CD4-positive, alpha-beta T cell treated with Interleukin-1 beta for 1 hour (primary cell): Measurements from ENCODE around the gene CYFIP2.
A peak's percentile ranks its signal among the peaks of the same experiment; 100 is the strongest.

Source experiments
- DNase-seq, 2 donors: peaks; one replicate each; pipeline ENCODE4 v3.0.0-alpha.2; 2020 to 2022

The CYFIP2 gene

GRCh38 chr5:157289164-157289819 lies 23.4 kb downstream of the CYFIP2 start:
- DNase-seq: no peak

GRCh38 chr5:157290156-157290980 lies 24.4 kb downstream of the CYFIP2 start:
- DNase-seq: no peak

DNA sequence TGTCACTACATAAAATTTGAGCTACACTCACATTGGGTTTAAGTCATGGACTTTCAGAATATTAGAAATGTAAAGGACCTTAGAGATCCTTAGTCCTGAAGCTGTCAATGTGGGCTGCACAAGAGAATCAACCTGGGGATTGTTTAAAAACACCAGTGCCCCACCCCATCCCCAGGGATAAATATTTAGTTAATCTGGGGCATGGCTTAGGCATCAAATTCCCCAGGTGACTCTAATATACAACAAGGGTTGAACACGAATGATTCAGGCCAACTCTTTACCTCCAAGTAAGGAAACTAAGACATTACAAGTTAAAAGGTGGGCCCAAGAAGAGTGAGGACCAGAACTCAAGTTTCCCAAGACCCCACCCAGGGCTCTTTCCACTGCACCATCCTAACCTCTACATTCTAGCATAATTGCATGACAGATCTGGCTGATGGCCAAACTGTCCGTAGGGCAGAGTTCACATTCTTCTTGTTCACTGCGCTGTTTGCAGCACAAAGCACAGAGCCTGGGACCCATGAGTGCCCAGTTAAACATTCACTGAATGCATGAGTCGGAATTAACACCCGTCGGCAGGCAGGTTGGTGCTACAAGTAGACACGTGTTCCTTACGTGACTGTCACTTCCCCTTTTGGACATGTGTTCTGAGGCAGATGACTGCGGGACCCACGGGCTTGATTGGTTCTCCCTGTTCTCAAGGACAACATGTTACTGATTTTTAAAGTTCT lies 25.2 kb downstream of the CYFIP2 start:
- DNase-seq: peak in 1 of 2 donors; percentile 61

DNA sequence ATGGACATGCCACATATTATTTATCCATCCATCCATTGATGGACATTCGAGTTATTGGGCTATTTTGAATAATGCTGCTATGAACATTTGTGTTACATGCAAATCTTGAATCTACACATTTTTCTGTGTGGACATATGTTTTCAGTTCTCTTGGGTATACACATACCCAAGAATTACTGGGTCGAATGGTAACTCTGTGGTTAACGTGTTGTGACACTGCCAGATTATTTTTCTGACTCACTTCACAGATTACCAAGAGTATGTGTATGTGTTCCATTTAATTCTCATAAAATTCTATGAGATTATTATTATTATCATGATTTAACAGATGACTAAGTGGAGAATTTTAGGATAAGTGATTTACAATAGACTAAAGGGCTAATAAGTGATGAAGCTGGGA lies 26.7 kb downstream of the CYFIP2 start:
- no peak for DNase-seq

DNA sequence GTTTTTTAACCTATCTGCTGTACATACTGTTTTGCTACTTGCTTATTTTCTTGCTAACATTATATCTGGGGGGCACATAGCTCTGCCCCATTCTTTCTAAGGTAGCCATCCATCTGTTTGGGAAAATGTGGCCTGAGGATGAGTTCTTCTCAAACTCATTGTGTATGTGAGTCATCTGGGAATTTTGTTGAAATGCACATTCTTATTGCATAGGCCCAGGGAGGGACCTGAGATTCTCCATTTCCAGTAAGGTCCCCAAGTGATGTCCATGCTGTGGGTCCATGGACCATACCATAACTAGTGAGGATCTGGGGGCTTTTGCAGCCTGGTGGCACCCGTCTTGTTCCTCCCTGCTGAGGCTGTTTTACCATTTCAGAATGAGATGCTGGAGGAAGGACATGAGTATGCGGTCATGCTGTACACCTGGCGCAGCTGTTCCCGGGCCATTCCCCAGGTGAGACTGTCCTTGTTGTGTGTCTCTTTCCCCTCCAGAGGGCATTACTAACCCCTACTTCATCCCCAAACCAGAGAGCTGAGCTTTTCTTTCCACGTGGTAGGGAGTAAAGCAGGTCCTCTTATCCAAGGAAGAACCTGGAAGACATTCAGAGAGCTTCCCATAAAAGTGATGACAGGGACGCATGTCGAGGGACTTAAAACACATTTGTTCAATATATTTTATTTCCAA lies 28.6 kb downstream of the CYFIP2 start:
- DNase-seq: no peak

GRCh38 chr5:157295247-157295646 lies 29.3 kb downstream of the CYFIP2 start:
- DNase-seq: no peak

DNA sequence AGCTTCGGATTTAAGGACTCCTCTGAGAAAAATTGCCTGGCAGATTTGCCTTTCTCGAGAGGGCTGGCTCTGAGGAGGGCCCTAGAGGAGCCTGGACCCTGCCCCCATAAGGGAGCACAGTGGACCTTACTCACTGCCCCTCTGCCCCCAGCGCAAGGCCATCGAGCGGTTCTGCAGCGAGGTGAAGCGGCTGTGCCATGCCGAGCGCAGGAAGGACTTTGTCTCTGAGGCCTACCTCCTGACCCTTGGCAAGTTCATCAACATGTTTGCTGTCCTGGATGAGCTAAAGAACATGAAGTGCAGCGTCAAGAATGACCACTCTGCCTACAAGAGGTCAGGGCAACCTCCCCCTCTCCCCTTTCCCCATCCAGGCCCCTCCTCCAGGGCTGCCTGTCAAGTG lies 34.6 kb downstream of the CYFIP2 start:
- no peak for DNase-seq

DNA sequence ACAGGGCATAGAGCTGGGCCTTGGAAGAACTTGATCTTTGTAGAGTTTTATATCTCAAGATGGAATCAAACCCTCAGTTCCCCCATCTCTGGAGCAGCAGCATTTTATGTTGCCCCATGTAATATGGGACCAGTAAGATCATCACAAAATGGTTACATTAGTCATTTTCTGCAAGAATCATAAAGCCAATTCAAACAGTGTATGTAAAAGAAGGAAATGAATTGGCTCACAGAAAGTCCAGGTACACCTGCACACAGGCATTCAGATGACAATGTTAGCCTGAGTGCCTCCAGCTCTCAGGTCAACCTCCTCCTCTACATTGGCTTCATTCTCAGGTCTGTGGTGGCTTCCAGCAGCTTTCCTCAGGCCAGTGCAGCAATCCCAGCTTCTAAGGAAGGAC lies 35.1 kb downstream of the CYFIP2 start:
- no peak for DNase-seq

- no peak for DNase-seq
These were observed 37.1 kb downstream of the CYFIP2 start for GRCh38 chr5:157303023-157303422.

DNA sequence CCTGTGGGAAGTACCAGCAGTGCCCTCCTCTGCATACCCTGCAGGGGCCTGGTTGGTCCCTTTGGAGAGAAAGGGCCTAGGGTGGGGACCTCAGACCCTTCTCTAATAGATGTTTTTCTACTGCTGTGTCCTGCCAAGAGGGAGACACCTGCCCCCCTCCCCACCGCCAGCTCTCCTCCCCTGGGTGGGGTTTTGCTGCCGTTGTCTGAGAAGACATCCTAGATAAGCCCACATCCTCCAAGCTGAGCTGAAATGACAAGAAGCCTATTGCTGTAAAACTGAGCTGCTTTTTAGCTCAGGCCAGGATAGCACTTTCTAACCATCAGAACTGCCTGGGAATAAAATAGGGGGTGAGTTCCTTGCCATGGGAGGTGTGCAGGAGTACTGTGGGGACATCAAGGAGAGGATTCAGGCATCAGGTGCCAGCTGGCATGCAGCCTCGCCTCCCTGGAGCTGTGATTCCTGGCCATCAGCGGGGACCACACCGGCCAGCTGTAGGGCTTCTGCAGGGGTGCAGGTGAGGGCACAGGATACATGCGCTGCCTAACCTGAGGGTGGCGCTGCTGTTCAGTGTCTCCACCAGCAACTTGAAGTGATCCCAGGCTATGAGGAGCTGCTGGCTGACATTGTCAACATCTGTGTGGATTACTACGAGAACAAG lies 37.9 kb downstream of the CYFIP2 start:
- peak; percentile 52 to 55 for DNase-seq

GRCh38 chr5:157306081-157306480 lies 40.2 kb downstream of the CYFIP2 start:
- DNase-seq: no peak

DNA sequence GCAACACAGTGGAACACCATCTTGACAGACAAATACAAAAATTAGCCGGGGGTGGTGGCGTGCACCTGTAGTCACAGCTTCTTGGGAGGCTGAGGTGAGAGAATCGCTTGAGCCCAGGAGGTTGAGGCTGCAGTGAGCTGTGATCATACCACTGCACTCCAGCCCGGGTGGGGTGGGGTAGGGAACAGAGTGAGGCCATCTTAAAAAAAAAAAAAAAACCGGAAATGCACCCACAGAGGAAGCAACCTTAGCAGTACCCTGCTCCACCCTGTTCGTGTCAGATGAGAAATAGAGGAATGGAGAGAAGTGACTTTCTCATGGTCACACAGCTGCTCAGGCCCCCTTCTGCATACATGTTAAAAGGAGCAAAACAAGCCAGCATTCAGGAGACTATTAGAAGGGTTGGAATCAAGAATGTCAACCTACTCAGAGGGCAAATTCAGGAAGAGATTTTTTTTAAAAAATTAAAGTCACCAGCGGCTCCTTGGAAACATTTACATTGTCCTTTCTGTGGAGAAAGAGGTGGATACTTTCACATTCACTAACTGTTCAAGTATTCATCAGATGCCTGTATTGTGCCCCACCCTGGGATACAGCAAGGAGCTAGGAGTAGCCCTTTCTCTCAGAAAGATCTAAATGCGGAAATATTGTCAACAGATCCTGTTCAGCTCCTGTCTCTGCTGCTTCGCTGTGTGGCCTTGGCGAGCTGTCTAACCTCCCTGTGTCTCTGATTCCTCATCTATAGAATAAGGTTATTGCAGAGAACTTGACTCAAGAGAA lies 41.0 kb downstream of the CYFIP2 start:
- peak; percentile 32 to 49 for DNase-seq

DNA sequence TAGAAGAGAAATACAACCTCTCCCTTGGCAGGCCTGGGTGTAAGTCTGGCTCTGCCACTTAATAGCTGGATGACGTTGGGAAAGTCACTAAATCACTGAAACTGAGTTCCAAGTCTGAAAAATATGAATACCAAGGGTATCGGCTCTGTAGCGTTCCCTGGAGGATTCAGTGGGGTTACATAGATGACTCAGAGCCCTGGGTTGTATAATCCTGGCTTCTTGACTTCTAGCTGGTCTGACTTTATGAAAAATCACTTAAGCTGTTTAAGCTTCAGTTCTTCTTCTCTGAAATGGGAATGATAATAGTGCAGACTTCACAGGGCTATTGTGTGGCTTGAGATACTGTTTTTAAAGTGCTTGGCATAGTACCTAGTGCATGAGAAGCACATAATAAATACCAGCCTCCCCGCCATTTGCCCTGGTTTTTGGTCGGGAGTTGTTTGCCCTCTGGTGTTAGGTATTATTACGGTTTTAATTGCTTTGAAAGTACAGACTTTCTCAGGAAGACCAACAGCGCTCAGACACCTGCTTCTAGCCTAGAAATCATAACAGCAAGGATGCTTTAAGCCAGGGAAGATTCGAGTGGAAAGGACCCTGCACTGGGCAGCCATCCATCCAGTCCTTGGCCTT lies 43.0 kb downstream of the CYFIP2 start:
- peak; percentile 17 to 34 for DNase-seq

DNA sequence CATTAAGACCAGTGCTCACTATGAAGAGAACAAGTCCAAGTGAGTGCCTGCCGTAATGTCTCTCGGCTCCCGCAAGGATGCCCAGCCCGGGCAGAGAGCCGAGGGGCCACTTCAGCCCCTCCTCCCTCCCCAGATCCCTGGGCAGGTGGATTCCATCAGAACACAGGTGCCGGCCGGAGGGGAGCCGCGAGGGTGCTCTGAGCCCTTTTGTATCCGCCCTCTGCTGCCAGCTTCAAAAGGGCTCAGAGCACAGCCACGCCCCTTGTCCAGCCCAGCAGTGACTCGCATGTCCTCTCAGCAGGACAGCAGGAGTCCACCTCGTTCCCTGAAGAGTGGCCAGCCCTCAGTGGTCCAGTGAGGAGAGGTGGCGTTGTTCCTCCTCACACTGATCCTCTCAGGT lies 43.9 kb downstream of the CYFIP2 start:
- no peak for DNase-seq

DNA sequence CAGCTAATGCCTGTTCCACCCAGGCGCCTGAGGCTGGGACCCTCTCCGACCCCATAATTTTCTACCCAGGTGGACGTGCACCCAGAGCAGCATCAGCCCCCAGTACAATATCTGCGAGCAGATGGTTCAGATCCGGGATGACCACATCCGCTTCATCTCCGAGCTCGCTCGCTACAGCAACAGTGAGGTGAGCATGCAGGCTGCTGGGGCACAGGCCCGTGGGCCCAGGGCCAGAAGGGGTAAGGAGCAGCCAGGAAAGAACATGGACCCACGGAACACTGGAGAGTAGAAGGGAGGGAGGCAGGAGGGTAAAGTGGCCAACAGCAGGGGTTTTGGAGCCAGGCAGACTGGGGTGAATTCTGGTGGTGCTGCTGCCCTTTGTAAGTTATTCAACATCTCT lies 45.7 kb downstream of the CYFIP2 start:
- DNase-seq: no peak

DNA sequence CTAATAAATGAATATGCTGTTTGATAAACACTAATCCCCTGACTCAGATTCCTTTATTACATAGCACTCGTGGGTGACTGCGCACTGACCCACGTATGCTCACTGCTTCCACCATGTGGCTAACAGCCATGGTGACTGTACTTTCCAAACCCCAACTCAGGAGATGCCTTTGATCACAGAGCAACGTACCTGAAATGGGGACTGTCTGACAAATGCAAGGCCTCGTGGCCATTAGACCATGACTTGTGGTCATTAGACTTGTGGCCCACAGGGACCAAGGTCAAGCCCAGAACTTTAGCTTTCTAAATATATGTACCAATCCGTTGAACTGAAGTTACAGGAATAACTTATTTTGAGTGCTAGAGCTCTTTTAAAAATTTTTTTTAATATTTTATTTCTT lies 46.6 kb downstream of the CYFIP2 start:
- peak; percentile 75 to 78 for DNase-seq

- no peak for DNase-seq
These were observed 56.7 kb downstream of the CYFIP2 start for GRCh38 chr5:157322581-157322980.

GRCh38 chr5:157323107-157323706 lies 57.3 kb downstream of the CYFIP2 start:
- no peak for DNase-seq

DNA sequence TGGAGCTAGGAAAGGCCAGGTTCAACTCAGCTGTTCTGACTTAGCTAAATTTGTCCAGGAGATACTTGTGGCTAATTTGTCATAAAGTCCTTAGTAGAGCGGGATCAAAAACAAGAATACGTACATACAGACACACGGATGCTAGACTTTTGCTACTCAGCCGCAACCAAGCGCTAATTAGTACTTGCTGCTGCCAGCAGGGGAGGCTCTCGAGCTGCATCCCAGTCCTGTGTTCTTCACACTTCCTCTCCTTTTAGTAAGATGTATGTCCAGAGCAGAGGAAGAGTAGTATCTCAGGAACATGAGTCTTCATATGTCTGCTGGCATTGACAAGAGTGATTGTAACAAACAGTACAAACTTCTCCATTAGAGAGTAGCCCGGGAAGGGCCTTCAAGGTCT lies 58.3 kb downstream of the CYFIP2 start:
- DNase-seq: no peak

GRCh38 chr5:157326440-157327005 lies 60.6 kb downstream of the CYFIP2 start:
- DNase-seq: no peak

DNA sequence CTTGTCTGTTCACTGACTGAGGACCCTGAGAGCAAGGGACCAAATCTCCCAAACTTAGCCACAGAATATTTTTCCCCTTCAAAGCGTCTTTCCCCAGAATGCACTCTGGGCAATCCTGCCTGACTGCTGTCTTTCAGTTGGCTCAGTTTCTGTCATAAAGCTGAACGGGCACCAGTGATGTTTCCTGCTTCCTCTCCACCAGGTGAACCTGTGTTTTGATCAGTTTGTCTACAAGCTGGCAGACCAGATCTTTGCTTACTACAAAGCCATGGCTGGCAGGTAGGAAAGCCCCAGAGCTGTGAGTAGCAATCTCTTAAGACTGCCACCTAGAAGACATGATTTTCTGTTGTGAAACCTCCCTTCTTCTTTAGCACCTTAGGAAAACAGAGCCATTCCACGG lies 61.8 kb downstream of the CYFIP2 start:
- no peak for DNase-seq
